GM18502 (cell line): Measurements from ENCODE around the gene SPRR3.

Source experiments
- ATAC-seq: cut with Tn5 transposase; IDR thresholded peaks from one replicate; pipeline ENCODE4 v1.9.1; 2021; ENCODE audit warnings: mild to moderate bottlenecking; ENCODE audit not compliant: unreplicated experiment, poor library complexity

Gene SPRR3

DNA sequence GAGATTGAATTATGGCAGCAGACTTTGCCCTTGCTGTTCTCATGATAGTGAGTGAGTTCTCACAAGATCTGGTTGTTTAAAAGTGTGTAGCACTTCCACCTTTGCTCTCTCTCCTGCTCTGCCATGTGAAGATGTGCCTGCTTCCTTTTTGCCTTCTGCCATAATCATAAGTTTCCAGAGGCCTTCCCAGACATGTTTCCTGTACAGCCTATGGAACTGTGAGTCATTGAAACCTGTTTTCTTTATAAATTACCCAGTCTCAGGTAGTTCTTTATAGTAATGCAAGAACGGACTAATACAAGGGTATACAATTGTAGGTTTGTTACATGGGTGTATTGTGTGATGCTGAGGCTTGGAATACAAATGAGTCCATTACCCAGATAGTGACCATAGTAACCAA lies 33.7 kb downstream of the SPRR3 start:
- ATAC-seq: no peak

DNA sequence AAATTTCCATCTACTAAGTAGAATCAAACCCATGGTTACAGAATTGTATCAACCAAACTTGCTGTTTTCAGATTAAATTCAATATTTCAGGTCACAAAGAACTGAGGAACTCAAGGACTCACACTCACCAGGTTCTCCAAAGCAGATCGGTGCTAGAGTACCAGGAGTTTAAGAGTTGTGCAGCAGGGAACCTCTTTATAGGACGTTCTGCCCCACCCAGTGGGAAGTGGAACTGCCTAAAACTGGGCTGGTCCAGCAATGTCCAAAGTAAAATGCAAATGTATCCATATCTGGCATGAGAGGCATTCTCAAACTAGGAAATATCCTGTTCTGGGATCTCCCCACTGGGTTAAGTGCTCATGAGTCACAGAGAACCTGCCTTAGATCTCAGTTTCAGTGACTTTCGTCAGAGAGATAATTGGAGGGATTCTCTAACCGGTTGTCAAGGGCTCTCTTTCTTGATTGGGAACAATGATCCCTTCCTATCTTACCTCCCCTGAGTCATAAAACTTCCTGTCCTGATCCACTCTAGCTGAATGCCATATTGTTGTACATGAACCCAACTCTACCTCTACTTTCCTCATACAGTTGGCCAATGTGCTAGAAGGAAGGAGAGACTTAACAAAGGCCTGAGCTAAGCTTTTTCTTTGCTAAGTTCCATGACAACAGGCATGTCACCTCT lies 39.5 kb downstream of the SPRR3 start, which contains the start of gene SPRR2D:
SPRR2D (minus strand) TSS at position 171 of the 682 bp plus-strand sequence. CDS start 774 bp downstream, outside the sequence.
- no peak for ATAC-seq

DNA sequence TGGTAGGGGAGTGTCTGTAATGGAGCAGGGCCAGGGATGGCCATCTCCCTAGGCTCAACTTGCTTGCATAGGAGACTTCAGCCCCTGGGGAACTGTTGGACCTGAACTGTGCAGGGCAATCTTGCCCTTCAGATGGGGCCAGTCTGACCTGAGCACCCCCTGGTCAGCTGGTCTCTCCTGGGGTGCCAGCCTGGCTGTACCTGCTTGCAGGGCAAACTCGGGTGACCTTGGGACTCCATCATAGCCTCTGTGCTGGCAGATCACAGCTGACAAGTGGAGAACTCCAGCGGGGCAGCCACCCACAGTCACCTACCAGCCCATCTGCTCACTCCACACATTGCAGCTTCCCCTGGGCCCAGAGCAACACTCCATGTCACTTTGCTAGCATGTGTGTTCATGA lies 47.7 kb downstream of the SPRR3 start:
- ATAC-seq: no peak
